HEK293 (cell line): ENCODE results near the gene GOLGA6L9.
"Not testable (repeated sequence)": the region's sequence is repeated elsewhere in the genome, so short reads cannot be mapped to it uniquely, and the experiment has no call there.

ENCODE experiments used
- CTCF ChIA-PET: fragments of 350-600 bp; formaldehyde crosslinking; extraction: SDS; loops from one replicate; lab custom pipeline; 2021; ENCODE audit warnings: antibody characterized with exemption; lab: Yijun Ruan, JAX
- POLR2A ChIA-PET: fragments of 300-600 bp; formaldehyde crosslinking; extraction: SDS; loops from one replicate; lab custom pipeline; 2020; ENCODE audit warnings: antibody characterized with exemption, inconsistent platforms; lab: Yijun Ruan, JAX
- H3K27ac ChIP-seq: fragments of 200-500 bp; sonication (Bioruptor generic); 2 replicates; pipeline ENCODE4 v1.5.1; 2014; ENCODE audit warnings: low read depth, low read length, control low read depth, inconsistent platforms; ENCODE audit errors: extremely low read depth
- H3K36me3 ChIP-seq, 2 experiments: fragments of 200-500 bp in 1 of 2; sonication (Bioruptor generic) in 1 of 2; 1 replicate in 1 of 2; 2 replicates in 1 of 2; pipeline ENCODE4 v1.5.1; 2014 to 2017; ENCODE audit warnings: inconsistent platforms in 2 of 2, low read length in 2 of 2; ENCODE audit not compliant: control insufficient read depth in 2 of 2, insufficient read depth in 1 of 2
- H3K4me1 ChIP-seq: fragments of 200-500 bp; sonication (Bioruptor generic); 2 replicates; pipeline ENCODE4 v1.5.1; 2014; ENCODE audit warnings: mild to moderate bottlenecking, low read length, inconsistent platforms; ENCODE audit not compliant: control insufficient read depth, insufficient read depth
- H3K4me3 ChIP-seq: 2 replicates; pipeline ENCODE4 v1.5.1; 2011; ENCODE audit warnings: low read depth, mild to moderate bottlenecking, control low read depth, low read length, moderate library complexity
- H3K9me3 ChIP-seq: fragments of 200-500 bp; sonication (Bioruptor generic); 2 replicates; pipeline ENCODE4 v1.5.1; 2014; ENCODE audit warnings: low read depth, low read length, inconsistent platforms; ENCODE audit not compliant: control insufficient read depth, insufficient read depth
- PRDM1 ChIP-seq: fragments of 450-650 bp; formaldehyde crosslinking; IDR thresholded peaks from 2 replicates; pipeline ENCODE4; 2016; ENCODE audit warnings: missing biosample characterization, missing genetic modification characterization
- ZBTB26 ChIP-seq: fragments of 450-650 bp; formaldehyde crosslinking; optimal IDR thresholded peaks from 2 replicates; pipeline ENCODE3; 2016; ENCODE audit warnings: missing biosample characterization, mild to moderate bottlenecking, missing genetic modification characterization
- ZNF366 ChIP-seq: fragments of 450-650 bp; formaldehyde crosslinking; conservative IDR thresholded peaks from 2 replicates; pipeline ENCODE4 v1.5.1; 2016; ENCODE audit warnings: missing biosample characterization, missing genetic modification characterization

GOLGA6L9 gene

DNA sequence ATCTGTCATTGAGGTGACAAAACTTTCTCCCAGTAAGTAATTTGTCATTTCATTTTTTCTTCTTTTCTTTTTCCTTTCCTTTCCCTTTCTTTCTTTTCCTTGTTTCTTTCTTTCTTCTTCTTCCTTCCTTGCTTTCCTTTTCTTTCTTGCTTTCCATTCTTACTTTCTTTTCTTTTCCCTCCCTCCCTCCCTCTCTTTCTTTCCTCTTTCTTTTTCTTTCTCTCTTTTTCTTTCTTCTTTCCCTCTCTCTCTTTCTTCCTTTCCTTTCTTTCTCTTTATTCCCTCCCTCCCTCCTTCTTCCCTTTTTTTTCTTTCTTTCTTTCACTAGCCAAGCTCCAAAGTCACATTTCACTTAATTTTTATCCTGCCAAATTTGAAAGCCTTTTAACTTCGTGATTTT is 2.5 kb upstream of the GOLGA6L9 start:
- H3K27ac ChIP-seq, H3K4me1 ChIP-seq, H3K36me3 ChIP-seq, POLR2A ChIA-PET, H3K4me3 ChIP-seq, H3K9me3 ChIP-seq: not testable (repeated sequence)
- CTCF ChIA-PET = interaction anchor here (0.6 kb wide), 1 partner anchor 935 kb away, joined by 5 read pairs; no protein-coding TSS in a partner anchor
- TF ChIP-seq PRDM1 (peak; percentile 92), ZNF366 (0 out of 2 replicates have a peak, but pooled peaks have one; percentile 18)

DNA sequence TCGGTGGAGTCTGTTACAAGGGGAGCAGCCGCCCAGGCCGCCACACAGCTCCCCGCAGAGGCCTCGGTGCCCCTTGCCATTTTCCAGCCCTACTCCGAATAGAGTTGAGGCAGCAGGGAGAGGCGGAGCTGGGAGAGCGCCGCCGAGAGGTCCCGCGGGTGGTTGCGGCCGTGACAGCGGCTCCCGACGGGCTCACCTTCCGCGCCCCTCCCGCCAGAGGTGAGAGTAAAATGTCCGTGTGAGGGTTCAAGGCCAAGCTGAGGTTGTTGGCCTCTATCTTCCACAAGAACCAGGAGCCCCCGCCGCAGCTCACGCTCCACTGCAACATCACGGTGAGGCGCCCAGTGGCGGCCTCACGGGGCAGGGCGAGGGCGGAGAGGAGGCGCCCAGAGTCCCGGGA is 15.8 kb downstream of the GOLGA6L9 start:
- POLR2A ChIA-PET, H3K9me3 ChIP-seq: not testable (repeated sequence)
- peak overlapping the region; percentile 49; the same call in 1 of the 2 replicates for H3K27ac ChIP-seq
- TF ChIP-seq ZBTB26 (tag by site-specific recombination) = peak; percentile 36
- TF ChIP-seq, all 188 proteins: peak for 1; not testable (repeated sequence) for 187
- peak overlapping the region; percentile 42 for H3K4me3 ChIP-seq
- CTCF ChIA-PET, H3K36me3 ChIP-seq, H3K4me1 ChIP-seq: not testable (repeated sequence)

GRCh38 chr15:82457336-82457735 is 27.7 kb downstream of the GOLGA6L9 start:
- H3K36me3 ChIP-seq, CTCF ChIA-PET, H3K4me3 ChIP-seq, POLR2A ChIA-PET, H3K9me3 ChIP-seq, H3K27ac ChIP-seq, H3K4me1 ChIP-seq: not testable (repeated sequence)

- POLR2A ChIA-PET, H3K9me3 ChIP-seq, H3K27ac ChIP-seq: not testable (repeated sequence)
Observed at GRCh38 chr15:82465629-82466028, 36.0 kb downstream of the GOLGA6L9 start.

GRCh38 chr15:82468205-82468604 is 38.6 kb downstream of the GOLGA6L9 start:
- POLR2A ChIA-PET, CTCF ChIA-PET: not testable (repeated sequence)

More at GRCh38 chr15:82465629-82466028, 36.0 kb downstream of the GOLGA6L9 start:
- H3K4me3 ChIP-seq, CTCF ChIA-PET, H3K36me3 ChIP-seq, H3K4me1 ChIP-seq: not testable (repeated sequence)

GRCh38 chr15:82469381-82469780 is 39.8 kb downstream of the GOLGA6L9 start:
- POLR2A ChIA-PET, H3K4me1 ChIP-seq, H3K27ac ChIP-seq, H3K36me3 ChIP-seq, CTCF ChIA-PET, H3K9me3 ChIP-seq, H3K4me3 ChIP-seq: not testable (repeated sequence)

More at GRCh38 chr15:82468205-82468604, 38.6 kb downstream of the GOLGA6L9 start:
- H3K27ac ChIP-seq, H3K36me3 ChIP-seq, H3K4me1 ChIP-seq, H3K4me3 ChIP-seq, H3K9me3 ChIP-seq: not testable (repeated sequence)

DNA sequence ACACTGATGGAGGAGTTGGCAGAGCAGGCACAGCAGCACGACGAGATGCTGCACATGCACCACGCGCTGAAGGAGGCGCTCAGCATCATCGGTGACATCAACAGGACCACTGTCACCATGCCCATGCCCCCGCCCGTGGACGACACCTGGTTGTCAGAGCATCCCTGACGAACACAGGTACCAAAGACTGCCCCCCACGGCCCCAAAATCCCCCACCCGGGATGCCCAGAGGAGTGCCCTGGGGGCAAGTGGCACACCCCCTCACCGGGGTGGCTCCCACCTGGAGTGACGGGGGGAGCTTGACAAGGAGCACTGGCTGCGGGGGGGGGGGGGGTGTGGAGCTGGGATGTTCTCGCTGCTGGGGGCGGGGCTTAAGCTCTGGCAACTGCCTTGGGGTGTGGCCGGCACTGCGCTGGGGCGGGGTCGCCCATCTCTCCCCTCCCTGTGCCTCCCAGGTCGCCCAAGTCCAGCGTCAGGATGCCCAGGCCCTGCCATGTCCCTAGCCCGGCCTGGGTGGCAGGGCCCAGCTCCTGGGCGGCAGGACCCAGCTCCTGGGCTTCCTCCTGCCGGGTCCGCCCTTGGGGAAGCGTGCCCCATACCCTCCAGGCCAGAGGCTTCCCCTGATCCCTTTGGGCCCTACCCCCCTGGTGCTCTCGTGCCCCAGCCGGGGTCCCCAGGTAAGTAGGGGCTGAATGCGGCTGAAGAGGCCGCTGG is 42.8 kb downstream of the GOLGA6L9 start:
- POLR2A ChIA-PET, CTCF ChIA-PET, H3K4me1 ChIP-seq, H3K4me3 ChIP-seq, H3K36me3 ChIP-seq, H3K9me3 ChIP-seq, H3K27ac ChIP-seq: not testable (repeated sequence)

- H3K4me1 ChIP-seq, POLR2A ChIA-PET, H3K9me3 ChIP-seq, H3K27ac ChIP-seq, H3K36me3 ChIP-seq, CTCF ChIA-PET, H3K4me3 ChIP-seq: not testable (repeated sequence)
Observed at GRCh38 chr15:82474596-82475325, 45.1 kb downstream of the GOLGA6L9 start.

DNA sequence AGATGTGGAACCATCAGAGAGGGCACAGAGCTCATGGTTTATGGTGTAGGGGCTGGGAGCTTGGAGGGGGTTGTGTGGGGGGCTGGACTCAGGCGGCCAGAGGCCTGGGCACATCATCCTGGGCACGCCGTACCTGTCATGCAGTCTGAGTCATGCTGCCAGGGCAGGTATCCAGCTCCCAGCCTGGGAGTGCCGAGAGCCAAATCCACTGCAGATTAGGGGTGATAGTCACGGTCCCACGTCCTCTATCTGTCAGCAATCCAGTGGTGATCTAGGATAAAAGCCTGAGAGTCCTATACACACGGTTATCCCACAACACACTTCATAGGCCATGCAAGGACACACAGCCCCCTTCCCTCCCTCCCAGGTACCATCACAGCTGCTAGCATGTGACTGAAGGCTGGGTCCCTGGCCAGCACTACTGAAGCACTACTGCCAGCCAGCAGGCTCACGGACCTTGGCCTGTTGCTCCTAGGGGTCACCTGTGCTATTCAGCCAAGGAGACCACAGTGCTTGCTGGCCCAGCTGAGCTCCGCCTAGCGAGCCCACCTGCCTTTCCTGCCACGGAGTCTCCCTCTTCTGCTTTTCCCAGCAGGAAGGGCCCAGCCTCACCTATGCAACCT is 45.8 kb downstream of the GOLGA6L9 start:
- H3K9me3 ChIP-seq, POLR2A ChIA-PET, H3K4me3 ChIP-seq, H3K27ac ChIP-seq, H3K36me3 ChIP-seq, H3K4me1 ChIP-seq, CTCF ChIA-PET: not testable (repeated sequence)
